ENCODE measurements around the gene MMD. TPM values are rescaled to one million over a fixed set of nuclear protein-coding genes. Genes with fewer than 3 reads are reported as not detected.
A peak's percentile ranks its signal among the peaks of the same experiment; 100 is the strongest.
"Not testable (repeated sequence)": the region's sequence is repeated elsewhere in the genome, so short reads cannot be mapped to it uniquely, and the experiment has no call there.

MMD gene
- total RNA-seq: 293 TPM

- DNase-seq (ENCODE audit: low spot score in 2 of 2): peak in 1 of 2 donors; percentile 30
- no peak for FAIRE-seq
Measured at GRCh38 chr17:55421179-55421934, at the start of gene MMD. TSS of gene MMD (minus strand) at chr17:55421835. CDS start at chr17:55421695, 140 bp downstream.

DNA sequence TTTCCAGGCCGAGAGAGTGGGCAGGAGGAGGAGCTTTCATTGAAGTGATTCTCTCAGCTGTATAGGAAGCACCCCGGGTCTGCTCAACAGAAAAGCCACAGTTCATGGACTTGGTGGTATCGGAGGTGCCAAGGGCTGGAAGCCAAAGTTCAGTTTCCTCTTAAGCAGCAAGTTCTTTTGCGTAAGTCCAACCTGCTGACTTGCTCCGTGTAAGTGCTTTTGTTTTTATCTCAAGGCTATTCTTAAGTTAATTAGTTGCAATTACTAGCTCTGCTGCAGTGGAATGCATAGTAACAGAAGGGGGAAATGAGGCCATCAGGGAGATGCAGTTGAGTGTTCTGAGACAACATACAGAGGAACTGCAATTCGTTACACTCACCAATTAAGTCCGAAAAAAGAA, 45.0 kb upstream of the MMD start:
- DNase-seq (ENCODE audit: low spot score in 2 of 2) (no peak), FAIRE-seq (no peak)

DNA sequence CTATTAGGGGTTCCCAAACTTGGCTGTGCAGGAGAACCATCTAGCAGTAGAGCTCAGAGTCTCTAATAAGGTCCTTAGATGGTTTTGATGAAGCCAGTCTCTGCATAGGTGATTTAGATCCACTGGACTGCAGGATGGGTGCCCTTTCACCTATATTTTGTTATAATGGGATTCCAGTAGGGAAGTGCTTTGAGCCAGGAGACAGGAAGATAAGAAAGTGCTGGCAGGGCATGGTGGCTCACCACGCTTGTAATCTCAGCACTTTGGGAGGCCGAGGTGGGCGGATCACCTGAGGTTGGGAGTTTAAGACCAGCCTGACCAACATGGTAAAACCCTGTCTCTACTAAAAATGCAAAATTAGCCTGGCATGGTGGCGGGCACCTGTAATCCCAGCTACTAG, 44.1 kb upstream of the MMD start:
- DNase-seq (ENCODE audit: low spot score in 2 of 2); FAIRE-seq: not testable (repeated sequence)

DNA sequence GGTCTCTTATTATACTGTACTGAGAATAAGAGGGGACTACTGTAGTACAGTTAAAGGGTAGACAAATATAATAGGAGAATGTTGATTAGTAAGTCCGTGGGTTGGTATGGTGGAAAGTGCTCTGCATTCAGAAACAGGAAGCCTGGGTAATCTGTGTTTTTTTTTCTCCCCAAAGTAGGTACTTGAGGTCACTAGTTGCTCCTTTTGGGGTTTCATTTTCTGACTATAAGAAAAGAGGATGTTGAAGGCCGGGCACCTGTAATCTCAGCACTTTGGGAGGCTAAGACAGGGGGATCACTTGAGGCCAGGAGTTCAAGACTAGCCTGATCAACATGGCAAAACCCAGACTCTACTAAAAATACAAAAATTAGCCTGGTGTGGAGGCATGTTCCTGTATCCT, 42.0 kb upstream of the MMD start:
- FAIRE-seq: no peak
- DNase-seq (ENCODE audit: low spot score in 2 of 2): no peak

- no peak for DNase-seq (ENCODE audit: low spot score in 2 of 2)
- FAIRE-seq: no peak
Measured at GRCh38 chr17:55462711-55463110, 41.1 kb upstream of the MMD start.

GRCh38 chr17:55462234-55462633, 40.6 kb upstream of the MMD start:
- DNase-seq (ENCODE audit: low spot score in 2 of 2) (no peak), FAIRE-seq (no peak)

DNA sequence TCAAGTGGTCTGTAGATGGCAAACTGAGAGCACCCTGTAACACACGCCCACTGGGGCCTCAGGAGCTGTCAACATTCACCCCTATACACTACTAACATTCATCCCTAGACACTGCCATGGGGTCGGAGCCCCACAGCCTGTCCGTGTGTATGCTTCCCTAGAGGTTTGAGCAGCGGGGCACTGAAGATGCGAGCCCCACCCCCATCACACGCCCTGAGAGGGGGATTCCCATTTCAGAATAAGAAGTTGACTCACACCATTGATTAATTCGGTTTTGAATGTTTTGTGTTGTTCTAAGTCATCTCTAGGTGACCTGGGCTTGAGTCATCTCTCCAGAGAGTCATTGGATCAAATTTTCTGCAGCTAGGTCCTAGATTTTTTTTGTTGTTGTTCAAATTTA, 37.3 kb upstream of the MMD start:
- no peak for FAIRE-seq
- DNase-seq (ENCODE audit: low spot score in 2 of 2): no peak

DNA sequence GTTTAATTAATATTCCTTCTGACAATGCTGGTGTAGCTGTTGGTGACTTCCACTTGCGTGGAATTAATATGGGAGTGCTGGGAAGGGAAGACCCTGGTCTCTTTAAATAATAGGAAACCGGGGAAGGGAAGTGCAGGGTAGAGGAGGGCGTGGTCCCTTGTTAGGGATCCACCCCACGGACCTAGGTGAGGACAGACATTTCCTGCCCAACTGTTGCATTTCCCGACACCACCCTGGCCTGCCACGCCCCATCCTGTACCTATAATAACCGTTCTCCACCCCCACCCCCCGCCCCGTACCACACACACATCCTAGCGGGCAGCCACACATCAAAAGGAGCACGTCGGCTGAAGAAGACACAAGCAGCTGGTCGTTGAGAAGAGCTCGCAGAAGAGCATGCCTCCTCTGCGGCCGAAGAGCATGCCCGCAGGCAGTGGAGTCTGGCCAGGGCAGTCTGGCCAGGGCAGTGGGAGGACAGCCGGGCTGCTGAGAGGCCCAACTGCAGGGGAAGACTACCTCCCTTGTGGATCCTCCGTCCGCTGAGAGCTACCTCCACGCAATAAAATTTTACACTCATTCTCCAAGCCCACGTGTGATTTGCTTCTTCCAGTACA, 36.8 kb upstream of the MMD start:
- FAIRE-seq (no peak), DNase-seq (ENCODE audit: low spot score in 2 of 2) (no peak)

- DNase-seq (ENCODE audit: low spot score in 2 of 2) (no peak), FAIRE-seq (no peak)
Measured at GRCh38 chr17:55456307-55457240, 34.9 kb upstream of the MMD start.

DNA sequence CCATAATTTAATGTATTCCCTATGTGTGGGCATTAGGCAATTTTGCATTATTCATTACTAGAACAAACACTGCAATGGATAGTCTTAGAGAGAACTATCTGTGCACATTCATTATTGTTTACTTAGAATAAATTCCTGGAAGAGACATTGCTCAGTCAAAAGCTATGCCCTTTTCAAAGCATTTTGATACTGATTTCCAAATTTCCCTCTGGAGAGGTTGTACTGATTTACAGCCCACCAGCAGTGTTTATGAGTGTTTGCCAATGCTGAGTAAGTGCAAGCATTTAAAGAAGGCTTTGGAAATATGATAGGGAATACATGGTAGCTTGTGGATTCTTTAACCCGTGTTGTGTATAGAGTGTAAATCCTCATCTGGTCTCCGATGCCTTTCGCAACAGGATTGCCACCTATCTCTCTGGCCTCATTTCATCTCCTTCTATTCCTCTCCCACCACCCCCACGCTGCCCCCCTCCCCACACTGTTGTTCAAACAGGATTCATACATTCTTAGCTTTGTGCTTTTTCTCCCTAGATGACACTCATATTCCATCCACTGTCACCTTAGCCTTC, 33.4 kb upstream of the MMD start:
- DNase-seq (ENCODE audit: low spot score in 2 of 2) (no peak), FAIRE-seq (no peak)

GRCh38 chr17:55453839-55454557, 32.4 kb upstream of the MMD start:
- FAIRE-seq (no peak), DNase-seq (ENCODE audit: low spot score in 2 of 2) (no peak)

DNA sequence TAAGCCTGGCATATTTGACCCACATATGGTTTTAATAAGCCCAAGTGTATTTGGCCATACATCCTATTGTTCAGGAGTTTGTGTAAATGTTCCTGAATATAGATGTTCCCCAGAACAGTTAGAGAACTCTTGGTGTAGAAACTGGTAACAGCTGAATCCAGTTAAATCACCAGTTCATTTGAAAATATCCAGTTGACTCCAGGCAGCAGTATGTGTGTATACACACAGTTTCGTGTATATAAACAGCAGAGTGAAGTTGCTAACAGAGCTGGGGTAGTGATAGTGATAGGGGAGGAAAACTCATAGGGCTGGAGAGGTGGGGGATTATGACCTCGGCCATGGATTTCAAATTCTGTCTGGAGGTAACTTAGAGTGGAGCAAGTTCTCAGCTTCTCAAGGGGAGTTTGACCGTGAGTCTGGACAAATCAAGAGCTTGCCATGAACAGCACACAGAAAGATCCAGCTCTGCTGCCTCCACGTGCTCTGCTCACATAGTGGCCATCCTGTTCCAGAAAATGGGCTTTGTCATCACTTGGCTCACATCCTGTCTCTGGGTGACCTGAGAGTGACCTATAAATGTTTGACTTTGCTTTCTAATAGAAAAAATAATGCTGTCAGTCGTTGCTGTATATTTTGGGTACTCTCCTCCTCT, 30.6 kb upstream of the MMD start:
- DNase-seq (ENCODE audit: low spot score in 2 of 2): no peak
- FAIRE-seq: no peak

DNA sequence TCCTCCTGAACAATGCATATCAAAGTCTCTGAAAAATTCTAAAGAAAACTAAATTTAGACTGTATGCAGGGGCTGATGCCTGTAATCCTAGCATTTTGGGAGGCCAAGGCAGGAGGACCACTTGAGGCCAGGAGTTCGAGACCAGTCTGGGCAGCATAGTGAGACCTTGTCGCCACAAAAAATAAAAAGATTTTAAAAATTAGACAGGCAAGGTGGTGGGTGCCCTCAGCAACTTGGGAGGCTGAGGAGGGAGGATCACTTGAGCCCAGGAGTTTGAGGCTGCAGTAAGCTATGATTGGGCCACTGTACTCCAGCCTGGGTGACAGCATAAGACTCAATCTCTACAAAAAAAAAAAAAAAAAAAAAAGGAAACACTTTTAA, 30.1 kb upstream of the MMD start:
- no peak for FAIRE-seq
- no peak for DNase-seq (ENCODE audit: low spot score in 2 of 2)

DNA sequence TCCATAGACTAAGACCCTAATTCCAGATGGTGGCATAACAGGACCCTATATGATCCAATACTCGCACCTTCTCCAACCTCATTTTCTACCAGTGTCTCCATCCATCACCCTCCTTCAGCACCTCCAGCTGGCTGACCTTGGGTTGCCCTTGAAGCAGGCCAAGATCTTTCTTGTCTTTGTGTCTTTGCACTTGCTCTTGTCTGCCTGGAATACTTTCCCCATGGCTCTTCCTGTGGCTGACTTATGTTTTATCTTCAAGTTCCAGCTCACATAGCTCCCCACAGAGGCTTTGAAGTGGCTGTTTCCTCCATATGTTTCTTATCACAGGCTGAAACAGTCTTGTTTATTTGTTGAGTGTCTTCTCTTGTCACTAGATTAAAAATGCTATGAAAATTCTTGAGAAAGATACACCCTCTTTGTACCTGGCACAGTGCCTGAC, 29.6 kb upstream of the MMD start:
- no peak for DNase-seq (ENCODE audit: low spot score in 2 of 2)
- no peak for FAIRE-seq

GRCh38 chr17:55450232-55450825, 28.7 kb upstream of the MMD start:
- DNase-seq (ENCODE audit: low spot score in 2 of 2): no peak
- no peak for FAIRE-seq

- DNase-seq (ENCODE audit: low spot score in 2 of 2): no peak
- no peak for FAIRE-seq
Measured at GRCh38 chr17:55448681-55449080, 27.0 kb upstream of the MMD start.

- FAIRE-seq (no peak), DNase-seq (ENCODE audit: low spot score in 2 of 2) (no peak)
Measured at GRCh38 chr17:55446581-55447205, 25.1 kb upstream of the MMD start.

DNA sequence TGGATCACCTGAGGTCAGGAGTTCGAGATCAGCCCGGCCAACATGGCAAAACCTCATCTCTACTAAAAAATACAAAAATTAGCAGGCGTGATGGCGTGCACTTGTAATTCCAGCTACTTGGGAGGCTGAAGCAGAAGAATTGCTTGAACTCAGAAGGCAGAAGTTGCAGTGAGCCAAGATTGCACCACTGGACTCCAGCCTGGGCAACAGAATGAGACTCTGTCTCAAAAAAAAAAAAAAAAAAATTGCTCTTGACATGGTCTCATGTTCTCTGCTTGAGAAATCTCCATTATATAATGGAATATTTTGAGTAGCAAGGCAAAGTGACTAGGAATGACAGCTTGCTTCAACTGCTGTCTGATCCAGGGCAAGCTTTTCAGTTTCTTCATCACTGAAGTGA, 24.4 kb upstream of the MMD start:
- not testable (repeated sequence) for DNase-seq (ENCODE audit: low spot score in 2 of 2); FAIRE-seq
